Lower leg skin (tissue), 4 donors: ENCODE data around the gene NOL7. TPM values are rescaled to one million over a fixed set of nuclear protein-coding genes. Genes with fewer than 3 reads are reported as not detected.
A peak's percentile ranks its signal among the peaks of the same experiment; 100 is the strongest.

Experiments used
- DNase-seq, 2 donors: peaks; one replicate each; pipeline ENCODE4 v3.0.0-alpha.2; 2019; ENCODE audit warnings: low spot score in 2 of 2
- H3K4me3 ChIP-seq: fragments of 200-600 bp; sonication (generic); 2 replicates; pipeline ENCODE4 v1.5.1; 2017; ENCODE audit warnings: mild to moderate bottlenecking, low read depth; ENCODE audit not compliant: poor library complexity, severe bottlenecking
- POLR2A ChIP-seq, 2 donors: fragments of 450-650 bp; IDR thresholded peaks; one replicate each; pipeline ENCODE4 v1.6.1; 2016 to 2017; ENCODE audit warnings: antibody characterized with exemption in 2 of 2, mild to moderate bottlenecking in 1 of 2, moderate library complexity in 1 of 2
- WGBS, 2 donors: methylation state at CpG; one replicate each; pipeline ENCODE4 v1.1.5; 2018; 5-methylcytosine and 5-hydroxymethylcytosine counted together
- intact Hi-C: fragments of 100-400 bp; cut with DNase I; formaldehyde crosslinking; loops from one replicate; pipeline ENCODE4 v1.15.0; 2023; ENCODE audit warnings: low total_unique reads
- total RNA-seq, 4 donors: library from RNA; depleted of rRNA; stranded (reverse); fragments of >200 nt; gene quantifications; one replicate each; pipeline ENCODE4 v1.1.0, GENCODE V29; 2016
- TF ChIP-seq, protein P1 (sequence below), 3 donors: fragments of 450-650 bp; IDR thresholded peaks; one replicate each; pipeline ENCODE4 v1.5.1; 2016; ENCODE audit warnings: antibody characterized with exemption in 3 of 3, mild to moderate bottlenecking in 3 of 3, moderate library complexity in 2 of 3

NOL7 gene
- total RNA-seq, 4 donors from 2014 or later: 54.7 to 77.2 (median 66.7) TPM

DNA sequence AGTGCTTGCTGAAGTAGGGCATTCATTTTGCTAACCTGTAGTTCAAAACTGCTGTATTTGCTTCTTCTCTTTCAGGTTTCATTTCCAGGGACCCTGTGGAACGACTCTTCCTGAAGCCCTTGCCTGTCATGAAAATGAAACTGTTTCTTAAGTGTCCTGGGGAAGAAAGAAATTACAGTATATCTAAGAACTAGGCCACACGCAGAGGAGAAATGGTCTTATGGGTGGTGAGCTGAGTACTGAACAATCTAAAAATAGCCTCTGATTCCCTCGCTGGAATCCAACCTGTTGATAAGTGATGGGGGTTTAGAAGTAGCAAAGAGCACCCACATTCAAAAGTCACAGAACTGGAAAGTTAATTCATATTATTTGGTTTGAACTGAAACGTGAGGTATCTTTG lies 3.4 kb upstream of the NOL7 start:
- no peak overlapping the region for H3K4me3 ChIP-seq
- TF ChIP-seq, protein P1, sequence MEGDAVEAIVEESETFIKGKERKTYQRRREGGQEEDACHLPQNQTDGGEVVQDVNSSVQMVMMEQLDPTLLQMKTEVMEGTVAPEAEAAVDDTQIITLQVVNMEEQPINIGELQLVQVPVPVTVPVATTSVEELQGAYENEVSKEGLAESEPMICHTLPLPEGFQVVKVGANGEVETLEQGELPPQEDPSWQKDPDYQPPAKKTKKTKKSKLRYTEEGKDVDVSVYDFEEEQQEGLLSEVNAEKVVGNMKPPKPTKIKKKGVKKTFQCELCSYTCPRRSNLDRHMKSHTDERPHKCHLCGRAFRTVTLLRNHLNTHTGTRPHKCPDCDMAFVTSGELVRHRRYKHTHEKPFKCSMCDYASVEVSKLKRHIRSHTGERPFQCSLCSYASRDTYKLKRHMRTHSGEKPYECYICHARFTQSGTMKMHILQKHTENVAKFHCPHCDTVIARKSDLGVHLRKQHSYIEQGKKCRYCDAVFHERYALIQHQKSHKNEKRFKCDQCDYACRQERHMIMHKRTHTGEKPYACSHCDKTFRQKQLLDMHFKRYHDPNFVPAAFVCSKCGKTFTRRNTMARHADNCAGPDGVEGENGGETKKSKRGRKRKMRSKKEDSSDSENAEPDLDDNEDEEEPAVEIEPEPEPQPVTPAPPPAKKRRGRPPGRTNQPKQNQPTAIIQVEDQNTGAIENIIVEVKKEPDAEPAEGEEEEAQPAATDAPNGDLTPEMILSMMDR (IDR thresholded peaks at IDR 0.05): no peak
- DNase-seq: no peak
- intact Hi-C loops: loop anchor here (10.0 kb wide), 1 partner anchor 93 kb away; no protein-coding TSS in a partner anchor
- WGBS, 2 donors: 78 to 86% methylated on average over 4 of the region's 4 CpGs

DNA sequence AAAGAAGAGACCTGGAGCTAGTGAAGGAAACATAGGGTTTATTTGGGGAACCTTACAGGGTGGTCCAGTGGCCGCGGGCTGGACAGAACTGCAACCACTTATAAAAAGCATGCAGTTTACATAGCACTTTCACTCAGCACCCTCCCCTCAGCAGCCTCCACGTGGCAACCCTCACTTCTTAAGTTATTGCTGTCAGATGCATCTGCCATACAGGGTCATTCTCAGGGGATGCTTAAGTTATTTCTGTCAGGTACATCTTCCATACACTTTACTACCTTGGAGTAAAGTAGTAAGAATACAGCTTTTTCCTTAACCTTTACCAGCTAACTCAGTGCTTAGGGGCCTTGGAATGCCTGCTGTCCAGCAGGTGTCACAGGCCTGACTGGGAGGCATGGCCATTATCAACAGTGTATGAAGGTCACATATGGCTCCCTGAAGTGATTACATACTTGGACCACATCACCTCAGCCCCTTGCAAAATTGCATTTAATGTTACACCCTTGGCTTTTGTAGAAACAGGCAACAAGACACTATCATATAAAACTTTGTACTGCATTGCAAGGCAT lies 2.0 kb upstream of the NOL7 start:
- WGBS, 2 donors: 67 to 79% methylated on average over 3 of the region's 3 CpGs
- no peak overlapping the region for H3K4me3 ChIP-seq
- intact Hi-C loops: loop anchor here (10.0 kb wide), 1 partner anchor 92 kb away; no protein-coding TSS in a partner anchor
- TF ChIP-seq, protein P1 (IDR thresholded peaks at IDR 0.05): no peak
- no peak for TF ChIP-seq POLR2A (IDR thresholded peaks at IDR 0.05)
- no peak for DNase-seq

DNA sequence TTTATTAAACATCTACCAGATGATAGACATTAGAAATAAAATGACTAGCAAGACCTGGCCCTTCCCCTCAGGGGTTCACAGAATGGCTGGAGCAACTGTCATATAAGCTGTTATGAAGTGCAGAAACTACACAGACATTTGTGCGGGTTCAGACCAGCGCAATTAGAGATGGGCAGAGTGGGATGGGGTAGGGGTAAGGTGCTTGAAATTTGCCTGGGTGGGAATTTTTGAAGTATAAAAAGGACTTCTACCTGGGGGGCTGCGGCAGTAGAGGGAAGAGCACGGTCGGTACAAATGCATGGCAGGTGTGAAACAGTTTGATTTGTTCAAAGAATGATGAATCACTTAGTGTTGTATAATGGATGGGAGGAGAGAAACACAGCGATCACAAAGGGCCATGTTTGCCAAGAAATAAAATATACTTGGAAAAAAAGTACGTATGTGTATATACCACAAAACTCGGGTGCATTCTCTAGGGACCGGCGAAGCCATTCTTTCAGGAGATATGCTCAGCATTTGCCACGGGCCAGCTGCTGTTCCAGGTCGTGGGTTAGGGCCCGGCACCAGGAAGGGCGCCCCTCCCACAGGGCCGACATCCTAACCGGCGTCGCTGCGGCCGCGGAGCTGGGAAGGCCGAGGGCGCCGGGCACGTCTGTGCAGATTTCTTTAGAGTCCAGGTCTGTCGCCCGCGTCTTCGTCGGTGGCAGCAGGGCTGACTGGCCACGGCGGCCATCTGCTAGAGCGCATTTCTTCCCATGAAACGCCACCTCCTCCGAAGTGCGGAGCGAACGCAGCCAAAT lies 809 bp upstream of the NOL7 start:
- WGBS, 2 donors: 5 to 6% methylated on average over 33 to 38 of the region's 38 CpGs
- TF ChIP-seq POLR2A (IDR thresholded peaks at IDR 0.05): no peak
- TF ChIP-seq, protein P1 (IDR thresholded peaks at IDR 0.05): no peak
- intact Hi-C loops: loop anchor here (10.0 kb wide), 1 partner anchor 90 kb away; no protein-coding TSS in a partner anchor

DNA sequence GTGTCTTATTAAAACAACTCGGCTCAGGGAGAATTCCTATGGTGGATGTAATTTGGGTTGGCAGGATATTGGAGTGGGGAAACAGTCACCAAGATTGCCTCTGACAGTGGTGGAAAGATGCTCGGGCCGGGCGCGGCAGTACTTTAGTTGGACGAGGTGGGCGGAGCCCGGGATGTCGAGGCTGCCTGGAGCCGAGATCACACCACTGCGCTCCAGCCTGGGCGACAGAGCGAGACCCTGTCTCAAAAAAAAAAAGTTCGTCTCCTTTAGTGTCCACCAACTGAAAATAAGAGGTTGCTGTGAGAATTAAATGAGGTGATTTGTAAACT lies 621 bp downstream of the NOL7 start:
- peak; percentile 23 to 91 for DNase-seq
- 0 to 1% methylated on average over 14 of the region's 14 CpGs for WGBS, 2 donors
- intact Hi-C loops: loop anchor here (10.0 kb wide), 1 partner anchor 89 kb away; no protein-coding TSS in a partner anchor

More for the DNA sequence above, 809 bp upstream of the NOL7 start:
- peak overlapping the region; percentile 77 for H3K4me3 ChIP-seq
- DNase-seq: peak in 1 of 2 donors; percentile 22

GRCh38 chr6:13617066-13617465 lies 1.9 kb downstream of the NOL7 start:
- no peak overlapping the region for H3K4me3 ChIP-seq
- 76 to 90% methylated on average over 2 of the region's 2 CpGs for WGBS, 2 donors
- intact Hi-C loops: loop anchor here (10.0 kb wide), 1 partner anchor 88 kb away; no protein-coding TSS in a partner anchor
- no peak for DNase-seq
- TF ChIP-seq, protein P1 (IDR thresholded peaks at IDR 0.05): no peak
- TF ChIP-seq POLR2A (IDR thresholded peaks at IDR 0.05): no peak

More for the DNA sequence above, 621 bp downstream of the NOL7 start:
- peak overlapping the region; percentile 77 for H3K4me3 ChIP-seq
- TF ChIP-seq, protein P1 (IDR thresholded peaks at IDR 0.05): no peak
- no peak for TF ChIP-seq POLR2A (IDR thresholded peaks at IDR 0.05)
